ENCODE results near the gene DENND1A.

DENND1A gene

GRCh38 chr9:123422635-123423310 is 507.2 kb downstream of the DENND1A start:
- no peak for TF ChIP-seq SIN3A (IDR thresholded peaks at IDR 0.05; ENCODE audit: borderline replicate concordance, insufficient read depth, low read length)
- TF ChIP-seq REST (IDR thresholded peaks at IDR 0.05; ENCODE audit: insufficient read depth in 1 of 2, low read depth in 2 of 2, low read length in 2 of 2), result no peak
- no peak for TF ChIP-seq POLR2AphosphoS5 (IDR thresholded peaks at IDR 0.05; ENCODE audit: low read depth, low read length)
- TF ChIP-seq FOXP2 (optimal IDR thresholded peaks at IDR 0.05; ENCODE audit: borderline replicate concordance, extremely low read depth, extremely low read length, insufficient read depth), result no peak
- TF ChIP-seq TAF1 (IDR thresholded peaks at IDR 0.05; ENCODE audit: borderline replicate concordance, insufficient read depth, low read length), result no peak

- TF ChIP-seq REST (IDR thresholded peaks at IDR 0.05; ENCODE audit: insufficient read depth in 1 of 2, low read depth in 2 of 2, low read length in 2 of 2) (no peak), POLR2AphosphoS5 (IDR thresholded peaks at IDR 0.05; ENCODE audit: low read depth, low read length) (no peak), TAF1 (IDR thresholded peaks at IDR 0.05; ENCODE audit: borderline replicate concordance, insufficient read depth, low read length) (no peak), SIN3A (IDR thresholded peaks at IDR 0.05; ENCODE audit: borderline replicate concordance, insufficient read depth, low read length) (no peak), FOXP2 (optimal IDR thresholded peaks at IDR 0.05; ENCODE audit: borderline replicate concordance, extremely low read depth, extremely low read length, insufficient read depth) (no peak)
Observed at GRCh38 chr9:123421801-123422455, 508.0 kb downstream of the DENND1A start.

GRCh38 chr9:123421186-123421585 is 508.7 kb downstream of the DENND1A start:
- TF ChIP-seq FOXP2 (optimal IDR thresholded peaks at IDR 0.05; ENCODE audit: borderline replicate concordance, extremely low read depth, extremely low read length, insufficient read depth), result no peak
- TF ChIP-seq POLR2AphosphoS5 (IDR thresholded peaks at IDR 0.05; ENCODE audit: low read depth, low read length), result no peak
- no peak for TF ChIP-seq SIN3A (IDR thresholded peaks at IDR 0.05; ENCODE audit: borderline replicate concordance, insufficient read depth, low read length)
- TF ChIP-seq REST (IDR thresholded peaks at IDR 0.05; ENCODE audit: insufficient read depth in 1 of 2, low read depth in 2 of 2, low read length in 2 of 2), result no peak
- TF ChIP-seq TAF1 (IDR thresholded peaks at IDR 0.05; ENCODE audit: borderline replicate concordance, insufficient read depth, low read length), result no peak

- TF ChIP-seq SIN3A (IDR thresholded peaks at IDR 0.05; ENCODE audit: borderline replicate concordance, insufficient read depth, low read length), result no peak
Observed at GRCh38 chr9:123420592-123421111, 509.3 kb downstream of the DENND1A start.

- TF ChIP-seq POLR2AphosphoS5 (IDR thresholded peaks at IDR 0.05; ENCODE audit: low read depth, low read length) (no peak), SIN3A (IDR thresholded peaks at IDR 0.05; ENCODE audit: borderline replicate concordance, insufficient read depth, low read length) (no peak), FOXP2 (optimal IDR thresholded peaks at IDR 0.05; ENCODE audit: borderline replicate concordance, extremely low read depth, extremely low read length, insufficient read depth) (no peak), REST (IDR thresholded peaks at IDR 0.05; ENCODE audit: insufficient read depth in 1 of 2, low read depth in 2 of 2, low read length in 2 of 2) (no peak)
Observed at GRCh38 chr9:123419721-123420591, 510.0 kb downstream of the DENND1A start.

Data from PFSK-1 (cell line).